HG03280 (cell line): ENCODE measurements around the gene HMGCR.
"Not testable (repeated sequence)": the region's sequence is repeated elsewhere in the genome, so short reads cannot be mapped to it uniquely, and the experiment has no call there.

ENCODE experiments used
- ATAC-seq: cut with Tn5 transposase; IDR thresholded peaks from one replicate; pipeline ENCODE4 v1.9.1; 2021; ENCODE audit warnings: mild to moderate bottlenecking, moderate library complexity; ENCODE audit not compliant: unreplicated experiment

Gene HMGCR

DNA sequence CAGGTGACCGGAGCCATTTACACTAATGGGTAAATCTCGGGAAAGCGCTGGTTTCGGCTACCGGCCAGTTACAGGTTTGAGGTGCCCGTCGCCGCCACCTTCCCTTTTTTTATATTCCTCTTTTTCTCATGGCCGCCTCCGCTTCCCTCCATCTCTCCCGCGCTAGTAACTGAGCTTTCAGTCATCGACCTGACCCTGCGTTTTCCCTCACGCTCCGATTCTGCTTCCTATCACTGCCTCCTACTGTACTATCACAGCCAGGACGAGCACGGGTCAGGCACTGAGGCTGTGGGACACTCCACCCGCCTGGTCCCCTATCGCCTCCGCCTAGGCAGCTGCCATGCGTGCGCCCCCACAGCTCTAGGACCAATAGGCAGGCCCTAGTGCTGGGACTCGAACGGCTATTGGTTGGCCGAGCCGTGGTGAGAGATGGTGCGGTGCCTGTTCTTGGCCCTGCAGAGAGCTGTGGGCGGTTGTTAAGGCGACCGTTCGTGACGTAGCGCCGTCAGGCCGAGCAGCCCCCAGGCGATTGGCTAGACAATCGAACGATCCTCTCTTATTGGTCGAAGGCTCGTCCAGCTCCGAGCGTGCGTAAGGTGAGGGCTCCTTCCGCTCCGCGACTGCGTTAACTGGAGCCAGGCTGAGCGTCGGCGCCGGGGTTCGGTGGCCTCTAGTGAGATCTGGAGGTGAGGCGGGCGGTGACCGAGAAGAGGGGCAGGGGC is at the start of gene HMGCR:
HMGCR (plus strand) TSS at position 606 of the 722 bp plus-strand sequence. CDS start 5,386 bp downstream, outside the sequence.
- ATAC-seq = peak; percentile 99

DNA sequence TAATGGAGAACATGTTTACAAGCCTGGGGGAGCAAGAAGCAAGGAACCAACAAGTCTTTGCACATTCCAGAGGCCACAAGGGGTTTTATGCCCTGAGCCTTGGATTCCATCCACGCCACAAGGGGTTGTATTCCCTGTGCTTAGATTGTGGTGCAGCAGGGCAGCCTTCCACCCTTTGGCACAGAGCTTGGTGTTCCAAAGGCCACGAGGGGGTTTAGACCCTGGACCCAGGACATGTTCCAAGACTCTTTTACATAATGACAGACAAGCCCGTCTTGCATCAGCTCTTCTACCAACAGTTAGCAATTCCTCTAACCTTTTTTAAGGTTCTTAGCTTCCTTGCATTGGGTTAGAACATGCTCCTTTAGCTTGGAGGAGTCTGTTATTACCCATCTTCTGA is 45.2 kb upstream of the HMGCR start:
- not testable (repeated sequence) for ATAC-seq

DNA sequence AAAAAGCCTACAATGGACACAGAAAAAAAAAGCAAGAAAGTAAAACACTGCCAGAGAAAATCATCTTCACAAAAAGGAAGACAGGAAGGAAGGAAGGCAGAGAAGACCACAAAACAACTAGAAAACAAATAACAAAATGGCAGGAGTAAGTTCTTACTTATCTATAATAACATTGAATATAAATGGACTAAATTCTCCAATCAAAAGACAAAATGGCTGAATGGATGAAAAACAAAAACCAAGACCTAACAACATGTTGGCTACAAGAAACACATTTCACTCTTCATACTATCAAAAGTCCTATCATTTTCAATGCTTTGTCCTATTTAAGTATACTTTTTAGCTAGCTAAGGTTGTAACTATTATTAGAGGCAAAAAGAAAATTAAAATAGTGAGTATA is 36.9 kb upstream of the HMGCR start:
- no peak for ATAC-seq

DNA sequence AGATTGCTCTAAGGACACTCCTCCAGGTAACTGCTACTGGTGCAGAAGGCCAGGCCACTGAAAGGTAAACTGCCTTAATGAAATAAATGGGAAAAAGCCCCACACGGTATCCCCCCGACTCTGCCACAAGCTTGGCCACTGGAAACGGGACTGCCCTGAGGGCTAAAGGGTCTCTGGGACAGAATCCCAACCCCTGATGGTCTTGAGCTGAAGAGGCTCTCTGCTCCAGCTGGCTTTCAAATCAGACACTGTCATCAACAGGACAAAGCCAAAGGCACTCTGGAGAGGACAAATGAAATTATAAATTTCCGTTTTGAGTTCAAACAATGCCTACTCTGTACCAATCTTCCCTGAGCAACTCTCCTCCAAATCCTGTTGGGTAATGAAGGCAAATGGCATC is 33.6 kb upstream of the HMGCR start:
- ATAC-seq = no peak

DNA sequence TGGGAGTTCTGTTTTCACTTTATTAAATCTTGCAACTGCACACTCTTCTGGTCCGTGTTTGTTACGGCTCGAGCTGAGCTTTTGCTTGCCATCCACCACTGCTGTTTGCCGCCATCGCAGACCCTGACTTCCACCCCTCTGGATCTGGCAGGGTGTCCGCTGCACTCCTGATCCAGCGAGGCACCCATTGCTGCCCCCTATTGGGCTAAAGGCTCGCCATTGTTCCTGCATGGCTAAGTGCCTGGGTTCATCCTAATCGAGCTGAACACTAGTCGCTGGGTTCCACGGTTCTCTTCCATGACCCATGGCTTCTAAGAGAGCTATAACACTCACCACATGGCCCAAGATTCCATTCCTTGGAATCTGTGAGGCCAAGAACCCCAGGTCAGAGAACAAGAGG is 32.5 kb upstream of the HMGCR start:
- ATAC-seq = not testable (repeated sequence)

DNA sequence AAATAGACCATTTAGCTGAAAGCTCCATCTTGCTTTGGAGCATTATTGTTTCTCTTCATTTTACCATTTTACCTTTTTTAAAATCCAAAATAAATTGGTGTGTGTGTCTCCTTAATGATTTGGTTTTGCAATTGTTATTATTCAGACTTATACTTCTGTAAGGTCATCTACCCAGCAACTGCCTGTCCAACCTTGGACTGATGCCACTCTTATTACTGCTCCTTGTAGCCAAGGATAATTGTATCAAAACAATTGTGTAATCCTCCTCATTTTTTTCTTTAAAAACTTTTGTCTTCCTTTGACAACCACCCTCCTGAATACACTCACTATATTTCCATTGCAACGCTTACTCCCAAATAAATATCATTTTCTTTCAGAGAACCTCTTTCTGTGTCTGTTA is 30.3 kb upstream of the HMGCR start:
- no peak for ATAC-seq

- no peak for ATAC-seq
These were observed 26.8 kb upstream of the HMGCR start for GRCh38 chr5:75310212-75310611.

- ATAC-seq = not testable (repeated sequence)
These were observed 17.9 kb upstream of the HMGCR start for GRCh38 chr5:75319148-75319547.

DNA sequence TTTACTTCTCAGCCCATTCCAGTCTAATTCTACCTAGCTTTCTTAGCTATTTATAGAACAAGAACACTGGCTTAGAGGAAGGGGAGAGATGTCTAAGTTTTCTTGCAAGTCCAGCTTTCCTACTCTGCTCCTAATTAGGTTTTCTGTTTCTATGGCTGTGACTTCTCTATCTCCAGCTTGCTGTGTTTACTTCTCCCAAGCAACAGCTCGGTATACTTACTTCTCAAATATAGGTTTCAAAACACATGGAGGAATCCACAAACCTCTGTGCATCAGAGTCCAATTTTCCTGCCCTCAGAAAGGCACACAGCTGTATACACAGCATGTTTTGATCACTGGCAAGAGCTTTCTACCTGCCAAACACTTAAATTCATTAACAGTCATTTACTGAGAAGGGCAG is 17.4 kb upstream of the HMGCR start:
- ATAC-seq = no peak

GRCh38 chr5:75320371-75320770 is 16.6 kb upstream of the HMGCR start:
- no peak for ATAC-seq

GRCh38 chr5:75322066-75322465 is 15.0 kb upstream of the HMGCR start:
- ATAC-seq = no peak

- no peak for ATAC-seq
These were observed 12.2 kb upstream of the HMGCR start for GRCh38 chr5:75324791-75325190.

GRCh38 chr5:75325242-75325641 is 11.8 kb upstream of the HMGCR start:
- no peak for ATAC-seq

GRCh38 chr5:75330404-75330803 is 6.6 kb upstream of the HMGCR start:
- ATAC-seq = no peak

GRCh38 chr5:75331095-75332090 is 5.6 kb upstream of the HMGCR start:
- ATAC-seq = no peak

DNA sequence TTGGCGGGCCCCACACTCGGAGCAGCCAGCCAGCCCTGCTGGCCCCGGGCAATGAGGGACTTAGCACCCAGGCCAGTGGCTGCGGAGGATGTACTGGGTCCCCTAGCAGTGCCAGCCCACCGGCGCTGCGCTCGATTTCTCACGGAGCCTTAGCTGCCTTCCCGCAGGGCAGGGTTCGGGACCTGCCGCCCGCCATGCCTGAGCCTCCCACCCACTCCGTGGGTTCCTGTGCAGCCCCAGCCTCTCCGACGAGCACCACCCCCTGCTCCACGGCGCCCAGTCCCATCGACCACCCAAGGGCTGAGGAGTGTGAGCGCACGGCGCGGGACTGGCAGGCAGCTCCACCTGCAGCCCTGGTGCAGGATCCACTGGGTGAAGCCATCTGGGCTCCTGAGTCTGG is 3.3 kb upstream of the HMGCR start:
- ATAC-seq = not testable (repeated sequence)

DNA sequence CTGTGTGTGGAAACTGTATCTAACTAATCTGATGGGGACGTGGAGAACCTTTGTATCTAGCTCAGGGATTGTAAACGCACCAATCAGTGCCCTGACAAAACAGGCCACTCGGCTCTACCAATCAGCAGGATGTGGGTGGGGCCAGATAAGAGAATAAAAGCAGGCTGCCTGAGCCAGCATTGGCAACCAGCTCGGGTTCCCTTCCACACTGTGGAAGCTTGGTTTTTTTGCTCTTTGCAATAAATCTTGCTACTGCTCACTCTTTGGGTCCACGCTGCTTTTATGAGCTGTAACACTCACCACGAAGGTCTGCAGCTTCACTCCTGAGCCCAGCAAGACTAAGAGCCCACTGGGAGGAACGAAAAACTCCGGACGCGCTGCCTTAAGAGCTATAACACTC is 2.6 kb upstream of the HMGCR start:
- ATAC-seq = not testable (repeated sequence)

- no peak for ATAC-seq
These were observed 1.5 kb upstream of the HMGCR start for GRCh38 chr5:75335486-75335885.

DNA sequence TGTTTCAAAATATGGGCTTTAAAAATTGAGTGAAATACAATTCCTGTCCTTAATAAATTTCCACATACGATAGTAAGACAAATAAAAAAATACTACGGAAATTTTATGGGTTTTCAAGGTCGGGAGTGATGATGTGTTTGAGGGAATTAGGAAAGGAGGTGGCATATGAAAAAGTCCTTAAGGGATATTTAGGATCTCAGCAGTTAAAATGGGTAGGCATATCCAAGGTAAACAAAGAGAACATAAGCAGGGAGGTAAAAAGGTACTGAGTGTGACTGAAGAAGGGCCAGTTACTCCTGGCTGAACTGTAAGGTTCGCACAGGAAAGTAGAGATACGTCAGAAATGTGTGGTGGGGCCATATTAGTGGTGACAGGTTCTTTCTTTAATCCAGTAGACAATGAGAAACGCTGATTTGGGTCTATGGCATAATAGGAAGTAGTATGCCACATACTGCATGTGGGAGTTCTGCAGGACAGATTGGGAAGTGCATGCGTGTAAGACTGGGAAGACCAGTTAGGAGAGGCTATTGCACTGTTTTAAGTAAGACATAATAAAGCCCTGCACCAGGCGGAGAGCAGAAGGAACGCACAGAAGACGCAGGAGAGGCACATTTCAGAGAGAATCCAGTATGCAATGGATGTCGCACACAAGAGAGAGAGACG is 937 bp upstream of the HMGCR start:
- no peak for ATAC-seq

- ATAC-seq = peak; percentile 1
These were observed 474 bp downstream of the HMGCR start for GRCh38 chr5:75337366-75338021.

GRCh38 chr5:75338408-75338807 is 1.4 kb downstream of the HMGCR start:
- ATAC-seq = no peak
